ENCODE data around the gene COMP. TPM values are rescaled to one million over a fixed set of nuclear protein-coding genes. Genes with fewer than 3 reads are reported as not detected.
"Not testable (repeated sequence)": the region's sequence is repeated elsewhere in the genome, so short reads cannot be mapped to it uniquely, and the experiment has no call there.

Gene COMP
- polyA plus RNA-seq (2014; cell fraction: cytosol; rRNA removed): 0.08 TPM in 1 of 2 replicates, not detected in the other
- polyA plus RNA-seq (2014; cell fraction: nucleus; rRNA removed): 0.28 TPM in 1 of 2 replicates, not detected in the other

GRCh38 chr19:18790566-18791314 lies at the start of gene COMP:
Gene COMP, minus strand, starts transcription at chr19:18791305. Its CDS starts 36 bp downstream, at chr19:18791269.
- DNase-seq (ENCODE audit: low spot score): no peak

- no peak for DNase-seq (ENCODE audit: low spot score)
Observed at GRCh38 chr19:18840288-18841267, 49.5 kb upstream of the COMP start.

- no peak for DNase-seq (ENCODE audit: low spot score)
Observed at GRCh38 chr19:18839465-18840287, 48.6 kb upstream of the COMP start.

GRCh38 chr19:18834644-18834984 lies 43.5 kb upstream of the COMP start:
- DNase-seq (ENCODE audit: low spot score): no peak

- DNase-seq (ENCODE audit: low spot score): no peak
Observed at GRCh38 chr19:18833849-18834643, 42.9 kb upstream of the COMP start.

GRCh38 chr19:18833141-18833476 lies 42.0 kb upstream of the COMP start:
- DNase-seq (ENCODE audit: low spot score): no peak

GRCh38 chr19:18832306-18833140 lies 41.4 kb upstream of the COMP start:
- peak; percentile 16 for DNase-seq (ENCODE audit: low spot score)

GRCh38 chr19:18831524-18832305 lies 40.6 kb upstream of the COMP start, which contains the start of gene UPF1:
Gene UPF1, plus strand, starts transcription at chr19:18831959. Its CDS starts 251 bp downstream, at chr19:18832210.
- peak; percentile 90 for DNase-seq (ENCODE audit: low spot score)

GRCh38 chr19:18830488-18830887 lies 39.4 kb upstream of the COMP start:
- DNase-seq (ENCODE audit: low spot score): no peak

- no peak for DNase-seq (ENCODE audit: low spot score)
Observed at GRCh38 chr19:18828786-18829185, 37.7 kb upstream of the COMP start.

- no peak for DNase-seq (ENCODE audit: low spot score)
Observed at GRCh38 chr19:18817574-18817973, 26.5 kb upstream of the COMP start.

GRCh38 chr19:18816645-18817044 lies 25.5 kb upstream of the COMP start:
- not testable (repeated sequence) for DNase-seq (ENCODE audit: low spot score)

- DNase-seq (ENCODE audit: low spot score): no peak
Observed at GRCh38 chr19:18815673-18816072, 24.6 kb upstream of the COMP start.

- no peak for DNase-seq (ENCODE audit: low spot score)
Observed at GRCh38 chr19:18814063-18814462, 23.0 kb upstream of the COMP start.

- not testable (repeated sequence) for DNase-seq (ENCODE audit: low spot score)
Observed at GRCh38 chr19:18811638-18812037, 20.5 kb upstream of the COMP start.

- DNase-seq (ENCODE audit: low spot score): no peak
Observed at GRCh38 chr19:18809149-18809868, 18.2 kb upstream of the COMP start.

- no peak for DNase-seq (ENCODE audit: low spot score)
Observed at GRCh38 chr19:18807861-18808331, 16.8 kb upstream of the COMP start.

GRCh38 chr19:18804643-18805042 lies 13.5 kb upstream of the COMP start:
- no peak for DNase-seq (ENCODE audit: low spot score)

Measured in SK-N-DZ (cell line).